Fibroblast of pulmonary artery (primary cell): ENCODE measurements around the gene SORBS2.
A peak's percentile ranks its signal among the peaks of the same experiment; 100 is the strongest.

Source experiments
- DNase-seq: peaks from one replicate; pipeline ENCODE4 v3.0.0-alpha.2; 2010; ENCODE audit warnings: low read depth
- H3K4me3 ChIP-seq: replicated peaks from 2 replicates; pipeline ENCODE4 v1.5.1; 2011; ENCODE audit warnings: low read depth, mild to moderate bottlenecking, control low read depth, low read length, moderate library complexity
- TF ChIP-seq, protein P1 (sequence below): IDR thresholded peaks from 2 replicates; pipeline ENCODE4 v1.5.1; 2011; ENCODE audit warnings: mild to moderate bottlenecking, control low read depth, low read length, inconsistent platforms; ENCODE audit errors: missing control alignments

SORBS2 gene

DNA sequence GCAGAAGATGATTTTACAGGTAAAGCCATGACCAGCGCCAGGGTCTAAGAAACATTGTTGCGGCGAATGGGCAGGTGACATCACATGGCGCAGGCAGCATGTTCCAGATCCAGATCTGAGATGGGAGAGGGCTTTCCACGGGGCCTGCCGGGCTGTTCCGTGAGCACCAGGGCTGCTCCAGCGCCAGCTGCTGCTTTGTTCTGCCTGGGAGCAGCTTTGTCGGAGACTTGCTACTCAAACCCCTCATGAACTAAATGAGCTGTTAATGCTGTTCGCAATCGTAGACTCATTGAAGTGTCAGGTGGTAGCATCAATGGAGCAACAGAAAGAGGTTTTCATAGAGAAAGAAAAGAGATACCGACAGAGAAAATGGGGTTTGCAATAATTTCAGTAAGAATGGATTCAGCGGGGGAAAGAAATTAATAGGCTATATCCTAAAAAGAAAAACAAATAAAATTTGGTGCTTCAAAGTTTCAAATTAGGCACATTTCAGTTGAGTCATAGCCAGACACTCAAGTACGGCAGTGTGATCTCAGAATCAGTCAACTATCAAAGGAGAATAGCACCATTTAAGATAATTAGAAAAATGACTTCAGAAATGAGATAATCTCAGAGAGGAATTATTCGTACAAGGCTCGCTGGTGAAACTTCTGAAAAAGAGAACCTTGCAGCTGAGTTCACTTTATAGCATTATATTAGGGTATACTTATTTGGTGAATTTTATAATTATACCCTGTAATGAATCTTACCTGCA, 23.9 kb downstream of the SORBS2 start:
- TF ChIP-seq, protein P1, sequence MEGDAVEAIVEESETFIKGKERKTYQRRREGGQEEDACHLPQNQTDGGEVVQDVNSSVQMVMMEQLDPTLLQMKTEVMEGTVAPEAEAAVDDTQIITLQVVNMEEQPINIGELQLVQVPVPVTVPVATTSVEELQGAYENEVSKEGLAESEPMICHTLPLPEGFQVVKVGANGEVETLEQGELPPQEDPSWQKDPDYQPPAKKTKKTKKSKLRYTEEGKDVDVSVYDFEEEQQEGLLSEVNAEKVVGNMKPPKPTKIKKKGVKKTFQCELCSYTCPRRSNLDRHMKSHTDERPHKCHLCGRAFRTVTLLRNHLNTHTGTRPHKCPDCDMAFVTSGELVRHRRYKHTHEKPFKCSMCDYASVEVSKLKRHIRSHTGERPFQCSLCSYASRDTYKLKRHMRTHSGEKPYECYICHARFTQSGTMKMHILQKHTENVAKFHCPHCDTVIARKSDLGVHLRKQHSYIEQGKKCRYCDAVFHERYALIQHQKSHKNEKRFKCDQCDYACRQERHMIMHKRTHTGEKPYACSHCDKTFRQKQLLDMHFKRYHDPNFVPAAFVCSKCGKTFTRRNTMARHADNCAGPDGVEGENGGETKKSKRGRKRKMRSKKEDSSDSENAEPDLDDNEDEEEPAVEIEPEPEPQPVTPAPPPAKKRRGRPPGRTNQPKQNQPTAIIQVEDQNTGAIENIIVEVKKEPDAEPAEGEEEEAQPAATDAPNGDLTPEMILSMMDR = no peak
- DNase-seq = no peak
- H3K4me3 ChIP-seq = no peak overlapping the region

DNA sequence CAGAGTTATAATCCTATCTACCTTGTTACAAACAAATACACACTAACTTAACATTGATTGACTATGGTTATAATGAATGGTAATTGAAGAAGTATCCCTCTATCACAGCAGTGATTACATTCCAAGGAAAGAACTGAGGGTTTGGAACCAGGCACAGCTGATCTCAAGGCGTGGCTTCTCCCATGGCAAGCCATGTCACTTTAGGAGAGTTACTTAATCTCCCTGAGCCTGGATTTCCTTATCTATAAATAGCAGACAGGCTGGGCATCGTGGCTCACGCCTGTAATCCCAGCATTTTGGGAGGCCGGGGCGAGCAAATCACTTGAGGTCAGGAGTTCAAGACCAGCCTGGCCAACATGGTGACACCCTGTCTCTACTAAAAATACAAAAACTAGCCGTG, 25.6 kb downstream of the SORBS2 start:
- TF ChIP-seq, protein P1 = no peak
- DNase-seq = no peak
- no peak overlapping the region for H3K4me3 ChIP-seq

GRCh38 chr4:185783574-185783973, 28.4 kb downstream of the SORBS2 start:
- DNase-seq = no peak
- H3K4me3 ChIP-seq = no peak overlapping the region
- TF ChIP-seq, protein P1 = no peak

GRCh38 chr4:185782523-185782922, 29.5 kb downstream of the SORBS2 start:
- no peak overlapping the region for H3K4me3 ChIP-seq

DNA sequence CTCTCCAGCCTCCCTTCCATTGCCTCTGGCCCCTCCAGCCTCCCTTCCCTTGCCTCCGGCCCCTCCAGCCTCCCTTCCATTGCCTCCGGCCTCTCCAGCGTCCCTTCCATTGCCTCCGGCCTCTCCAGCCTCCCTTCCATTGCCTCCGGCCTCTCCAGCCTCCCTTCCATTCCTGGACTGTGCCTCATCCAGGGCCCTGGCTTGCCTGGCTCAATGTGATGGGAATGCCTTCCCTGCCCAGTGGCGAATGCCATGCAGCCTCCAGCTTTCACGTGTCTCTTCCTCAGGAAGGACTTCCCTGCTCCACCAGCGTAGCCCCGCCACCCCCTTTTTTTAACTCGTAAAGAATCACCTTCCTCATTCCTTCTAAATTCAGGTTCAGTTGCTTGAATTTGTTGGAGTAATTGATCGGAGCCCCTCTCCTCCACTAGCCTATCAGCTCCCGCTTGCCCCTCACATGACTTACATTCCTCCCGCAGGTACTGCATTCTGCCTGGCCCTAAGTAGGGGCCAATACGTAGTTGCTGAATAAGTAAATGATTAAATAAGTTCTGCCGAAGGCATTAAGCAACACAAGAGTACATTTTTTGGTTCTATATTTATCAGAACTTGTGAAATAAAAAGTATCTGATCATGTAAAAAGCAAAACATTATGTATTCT, 30.3 kb downstream of the SORBS2 start:
- TF ChIP-seq, protein P1 = no peak
- H3K4me3 ChIP-seq = no peak overlapping the region
- DNase-seq = no peak

More at GRCh38 chr4:185782523-185782922, 29.5 kb downstream of the SORBS2 start:
- TF ChIP-seq, protein P1 = no peak
- DNase-seq = peak; percentile 50

GRCh38 chr4:185780472-185780871, 31.5 kb downstream of the SORBS2 start:
- H3K4me3 ChIP-seq = no peak overlapping the region
- TF ChIP-seq, protein P1 = no peak
- DNase-seq = no peak
